Activated CD8-positive, alpha-beta memory T cell treated with anti-CD3 and anti-CD28 coated beads, Interleukin-2, amount 50 U/mL, for 24 hours (primary cell): ENCODE measurements around the gene LRFN2.

Experiments
- DNase-seq: peaks from one replicate; pipeline ENCODE4 v3.0.0-alpha.2; 2020; ENCODE audit errors: extremely low read depth

Gene LRFN2

GRCh38 chr6:40349901-40350746 is 237.0 kb downstream of the LRFN2 start:
- no peak for DNase-seq

GRCh38 chr6:40349123-40349900 is 237.9 kb downstream of the LRFN2 start:
- no peak for DNase-seq

- no peak for DNase-seq
Observed at GRCh38 chr6:40348591-40348990, 238.6 kb downstream of the LRFN2 start.

GRCh38 chr6:40347571-40348011 is 239.6 kb downstream of the LRFN2 start:
- no peak for DNase-seq

- DNase-seq: no peak
Observed at GRCh38 chr6:40346246-40346645, 240.9 kb downstream of the LRFN2 start.

GRCh38 chr6:40344566-40345167 is 242.5 kb downstream of the LRFN2 start:
- no peak for DNase-seq

GRCh38 chr6:40343877-40344565 is 243.1 kb downstream of the LRFN2 start:
- no peak for DNase-seq

GRCh38 chr6:40343318-40343876 is 243.8 kb downstream of the LRFN2 start:
- DNase-seq: no peak

- DNase-seq: no peak
Observed at GRCh38 chr6:40342723-40343122, 244.4 kb downstream of the LRFN2 start.

- DNase-seq: no peak
Observed at GRCh38 chr6:40341726-40342125, 245.4 kb downstream of the LRFN2 start.
